GM19351 (cell line): Measurements from ENCODE around the gene FGF5.
"Not testable (repeated sequence)": the region's sequence is repeated elsewhere in the genome, so short reads cannot be mapped to it uniquely, and the experiment has no call there.

Experiments used
- ATAC-seq: cut with Tn5 transposase; IDR thresholded peaks from one replicate; pipeline ENCODE4 v1.9.1; 2021; ENCODE audit warnings: mild to moderate bottlenecking, moderate library complexity; ENCODE audit not compliant: unreplicated experiment

The FGF5 gene, protein sequence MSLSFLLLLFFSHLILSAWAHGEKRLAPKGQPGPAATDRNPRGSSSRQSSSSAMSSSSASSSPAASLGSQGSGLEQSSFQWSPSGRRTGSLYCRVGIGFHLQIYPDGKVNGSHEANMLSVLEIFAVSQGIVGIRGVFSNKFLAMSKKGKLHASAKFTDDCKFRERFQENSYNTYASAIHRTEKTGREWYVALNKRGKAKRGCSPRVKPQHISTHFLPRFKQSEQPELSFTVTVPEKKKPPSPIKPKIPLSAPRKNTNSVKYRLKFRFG

DNA sequence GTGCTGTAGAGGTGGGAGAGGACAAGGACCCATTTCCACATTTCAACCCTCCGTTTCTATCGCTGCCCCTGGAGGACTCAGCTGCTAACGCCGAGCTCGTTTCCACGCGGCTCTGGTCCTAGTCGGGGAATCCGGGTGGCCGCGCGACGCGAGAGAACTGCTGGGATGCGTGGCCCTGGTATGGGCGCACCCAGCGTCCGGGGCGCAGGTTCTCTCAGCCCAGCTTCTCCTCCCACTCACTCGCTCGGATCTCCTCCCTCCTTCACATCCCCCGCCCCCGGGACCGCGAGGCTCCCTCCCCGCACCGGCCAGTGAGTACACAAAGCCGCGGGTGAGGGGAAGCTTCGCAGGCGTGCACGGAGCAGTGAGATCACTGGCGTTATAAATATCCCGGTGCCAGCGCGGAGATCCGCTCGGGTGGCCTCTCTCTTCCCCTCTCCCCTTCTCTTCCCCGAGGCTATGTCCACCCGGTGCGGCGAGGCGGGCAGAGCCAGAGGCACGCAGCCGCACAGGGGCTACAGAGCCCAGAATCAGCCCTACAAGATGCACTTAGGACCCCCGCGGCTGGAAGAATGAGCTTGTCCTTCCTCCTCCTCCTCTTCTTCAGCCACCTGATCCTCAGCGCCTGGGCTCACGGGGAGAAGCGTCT, at the start of gene FGF5:
TSS of gene FGF5 (plus strand) at position 412 of the 649 bp plus-strand sequence. CDS start at position 573, 161 bp downstream.
- peak; percentile 38 for ATAC-seq

GRCh38 chr4:80219301-80220025, 47.0 kb upstream of the FGF5 start:
- ATAC-seq, result no peak

DNA sequence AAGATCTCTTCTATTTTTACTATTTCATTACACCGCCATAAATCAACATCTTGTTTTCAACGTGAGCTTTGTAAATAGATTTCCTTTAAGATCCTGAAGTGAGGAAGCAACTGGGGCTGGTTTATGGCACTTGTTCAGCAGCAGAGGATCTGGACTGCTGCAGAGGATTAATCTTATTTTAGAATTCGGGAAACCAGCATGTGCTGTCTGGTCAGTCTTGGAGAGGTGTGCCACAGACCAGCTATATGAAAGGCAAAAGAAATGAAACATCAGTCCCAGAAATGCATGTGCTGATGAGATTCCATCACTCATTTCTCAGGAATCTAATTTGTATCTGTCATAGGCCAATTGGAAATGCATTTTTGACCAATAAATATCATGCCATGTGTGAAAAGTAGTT, 45.8 kb upstream of the FGF5 start:
- no peak for ATAC-seq

DNA sequence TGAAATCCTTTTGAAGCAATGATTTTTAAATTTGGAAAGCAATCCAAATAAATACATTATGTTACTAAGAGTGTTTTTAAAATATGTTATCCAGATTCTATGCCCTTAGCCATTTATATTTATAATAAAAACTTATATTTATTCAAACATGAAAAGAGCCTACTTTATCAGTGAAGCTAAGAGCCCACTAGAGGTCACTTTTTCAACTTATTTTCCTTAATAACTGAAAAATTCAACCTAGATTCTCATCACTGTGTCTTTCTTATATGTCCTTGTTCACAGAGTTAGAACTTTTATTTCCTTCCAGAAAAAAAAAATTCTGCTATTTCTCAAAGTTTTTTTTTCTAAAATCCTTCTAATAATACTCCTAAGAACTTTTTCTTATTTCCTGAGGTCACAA, 45.3 kb upstream of the FGF5 start:
- no peak for ATAC-seq

DNA sequence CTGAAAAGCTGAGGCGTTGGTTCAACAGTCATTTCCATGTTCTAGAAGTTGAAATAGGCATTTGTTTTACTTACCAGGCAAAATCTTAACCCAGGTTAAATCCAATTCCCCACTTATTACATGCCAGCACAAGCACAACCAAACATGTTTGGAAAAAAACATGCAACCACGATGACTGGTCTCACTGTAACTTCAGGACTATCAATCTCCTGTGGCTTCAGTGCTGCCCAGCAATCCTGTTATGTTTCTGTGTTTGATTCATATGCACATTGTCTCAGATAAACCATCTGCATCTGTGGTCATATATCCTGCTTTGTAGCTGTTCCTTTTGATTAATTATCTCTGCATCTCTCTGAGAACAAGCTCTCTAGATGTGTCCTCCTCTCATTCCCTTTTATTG, 40.9 kb upstream of the FGF5 start:
- no peak for ATAC-seq

DNA sequence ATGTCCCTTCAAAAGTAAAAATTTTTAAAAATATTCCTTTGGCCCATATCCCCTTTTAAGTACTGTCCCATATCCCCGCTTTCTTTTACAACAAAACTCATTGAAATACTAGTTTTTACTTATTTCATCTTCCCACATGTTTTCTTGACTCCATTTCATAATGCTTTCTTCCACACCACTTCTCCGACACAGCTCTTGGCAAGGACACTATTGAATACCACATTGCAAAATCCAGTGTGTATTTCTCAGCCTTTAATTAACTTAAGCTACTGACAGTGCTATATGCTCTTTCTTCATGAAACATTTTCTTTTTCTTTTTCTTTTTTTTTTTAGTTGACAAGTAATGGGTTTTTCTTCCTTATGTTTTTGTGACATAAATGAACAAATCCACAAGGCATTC, 40.4 kb upstream of the FGF5 start:
- no peak for ATAC-seq

GRCh38 chr4:80228460-80228859, 38.0 kb upstream of the FGF5 start:
- ATAC-seq, result peak; percentile 53

DNA sequence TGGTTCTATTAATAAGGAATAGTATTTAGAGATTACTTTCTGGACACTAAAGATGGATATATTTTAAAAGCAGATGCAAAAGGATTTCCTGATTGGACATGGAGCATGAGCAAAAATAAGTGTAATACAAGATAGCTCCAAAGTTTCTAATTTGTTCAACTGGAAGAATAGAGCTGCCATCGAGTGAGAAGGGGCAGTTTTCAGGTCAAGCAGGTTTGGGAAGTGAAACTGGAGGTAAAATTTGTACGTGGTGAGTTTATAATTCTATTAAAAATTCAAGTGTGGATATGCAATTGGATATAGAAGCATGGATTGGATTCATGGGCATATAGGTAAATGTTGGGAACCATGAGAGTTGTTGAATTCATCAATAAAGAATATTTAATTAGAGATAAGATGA, 37.3 kb upstream of the FGF5 start:
- peak; percentile 28 for ATAC-seq

DNA sequence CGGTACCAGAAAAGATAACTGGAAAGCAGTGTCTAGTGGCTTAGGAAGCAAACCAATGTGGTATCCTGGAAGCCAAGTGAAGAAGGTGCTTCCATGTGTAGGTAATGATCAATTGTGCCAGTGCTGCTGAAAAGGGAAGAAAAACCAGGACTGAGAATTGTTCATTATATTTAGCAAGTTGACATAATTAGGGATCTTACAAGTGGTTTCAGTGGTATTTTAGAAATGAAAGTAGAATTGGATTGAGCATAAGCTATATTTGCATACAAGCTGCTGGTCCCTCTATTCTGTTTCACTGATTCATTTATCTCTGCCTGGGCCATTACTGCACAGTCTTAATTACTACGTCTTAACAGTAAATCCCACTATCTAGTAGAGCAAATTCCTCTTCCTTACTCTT, 36.9 kb upstream of the FGF5 start:
- ATAC-seq, result peak; percentile 87

DNA sequence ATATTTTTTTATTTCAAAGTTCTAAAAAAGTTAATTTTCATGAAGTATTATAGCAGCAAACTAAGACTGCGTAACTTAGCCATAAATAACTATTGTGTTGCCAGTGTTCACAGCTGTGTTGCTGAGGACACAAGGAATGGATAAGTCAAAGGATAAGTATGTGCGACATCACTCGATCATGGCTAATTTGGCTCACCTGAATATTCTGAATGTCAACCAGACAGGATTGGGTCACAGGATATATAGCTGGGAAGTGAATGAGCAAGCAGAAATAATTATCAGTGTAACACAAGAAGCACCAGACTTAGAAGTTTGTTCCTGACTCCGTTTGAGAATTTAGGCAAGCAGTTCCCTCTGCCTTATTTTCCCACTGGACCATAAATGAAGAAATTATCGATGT, 35.3 kb upstream of the FGF5 start:
- no peak for ATAC-seq

GRCh38 chr4:80232707-80233370, 33.6 kb upstream of the FGF5 start:
- ATAC-seq, result no peak

- no peak for ATAC-seq
These were observed 33.1 kb upstream of the FGF5 start for GRCh38 chr4:80233390-80233789.

GRCh38 chr4:80235451-80235850, 31.0 kb upstream of the FGF5 start:
- no peak for ATAC-seq

DNA sequence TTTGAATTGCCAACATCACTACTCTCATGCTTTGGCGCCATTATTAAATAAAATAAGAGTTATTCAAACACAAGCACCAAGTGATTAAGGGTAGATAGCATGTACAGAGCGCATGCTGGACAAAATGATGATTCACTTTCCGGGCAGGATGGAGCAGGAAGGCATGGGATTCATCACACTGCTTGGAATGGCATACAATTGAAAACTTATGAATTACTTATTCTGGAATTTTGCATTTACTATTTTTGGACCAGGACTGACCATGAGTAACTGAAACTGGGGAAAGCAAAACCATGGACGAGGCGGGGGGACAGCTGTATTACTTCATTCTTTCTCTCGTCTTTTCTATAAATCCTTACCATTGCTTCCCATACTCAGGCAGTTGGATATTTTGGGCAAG, 28.5 kb upstream of the FGF5 start:
- no peak for ATAC-seq

- no peak for ATAC-seq
These were observed 26.8 kb upstream of the FGF5 start for GRCh38 chr4:80239480-80240150.

- ATAC-seq, result no peak
These were observed 25.5 kb upstream of the FGF5 start for GRCh38 chr4:80240976-80241375.

DNA sequence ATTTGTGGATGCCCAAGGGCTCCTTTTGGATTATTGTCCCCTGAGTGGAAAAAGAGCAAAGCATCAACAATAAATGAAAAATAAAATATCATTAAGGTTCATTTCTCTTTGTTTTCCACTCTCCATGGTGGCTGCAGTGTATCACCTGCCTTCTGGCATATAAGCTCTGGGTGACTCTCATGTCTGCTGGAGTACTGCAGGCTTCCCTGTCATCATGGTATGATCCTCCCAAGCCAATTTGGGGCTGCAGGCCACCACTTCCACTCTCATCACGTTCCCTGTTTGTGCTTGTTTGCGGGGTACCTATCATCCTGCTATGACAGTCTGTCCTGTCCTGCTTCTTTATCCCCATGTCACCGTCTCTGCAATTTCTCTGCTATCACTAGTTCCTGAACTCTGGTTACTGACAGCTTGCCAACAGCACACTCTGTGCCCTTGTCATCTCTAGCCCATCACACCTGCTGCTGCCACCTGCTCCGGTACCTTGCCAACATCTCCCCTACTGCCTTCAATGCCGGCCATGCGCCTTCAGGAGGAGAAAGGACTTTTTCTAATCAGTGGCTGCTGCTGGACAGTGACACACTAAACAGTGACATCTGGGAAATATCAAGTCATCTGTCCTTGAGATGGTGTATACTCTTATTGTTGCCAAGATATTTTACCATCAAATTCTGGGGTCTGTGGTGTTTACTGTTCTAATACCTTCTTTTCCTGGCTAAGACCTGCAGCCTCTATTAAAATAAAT, 23.0 kb upstream of the FGF5 start:
- ATAC-seq, result no peak

DNA sequence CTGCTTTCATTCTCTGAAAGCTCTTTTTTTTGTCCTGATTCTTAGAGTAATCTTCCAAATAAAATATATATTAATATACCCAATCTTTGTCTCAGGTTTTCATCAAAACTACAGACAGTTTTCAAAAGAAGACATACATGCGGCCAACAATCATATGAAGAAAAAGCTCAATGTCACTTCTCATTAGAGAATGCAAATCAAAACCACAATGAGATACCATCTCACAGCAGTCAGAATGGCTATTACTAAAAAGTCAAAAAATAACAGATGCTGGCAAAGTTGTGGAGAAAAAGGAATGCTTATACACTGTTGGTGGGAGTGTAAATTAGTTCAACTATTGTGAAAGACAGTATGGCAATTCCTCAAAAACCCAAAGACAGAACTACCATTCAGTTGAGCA, 19.0 kb upstream of the FGF5 start:
- not testable (repeated sequence) for ATAC-seq

DNA sequence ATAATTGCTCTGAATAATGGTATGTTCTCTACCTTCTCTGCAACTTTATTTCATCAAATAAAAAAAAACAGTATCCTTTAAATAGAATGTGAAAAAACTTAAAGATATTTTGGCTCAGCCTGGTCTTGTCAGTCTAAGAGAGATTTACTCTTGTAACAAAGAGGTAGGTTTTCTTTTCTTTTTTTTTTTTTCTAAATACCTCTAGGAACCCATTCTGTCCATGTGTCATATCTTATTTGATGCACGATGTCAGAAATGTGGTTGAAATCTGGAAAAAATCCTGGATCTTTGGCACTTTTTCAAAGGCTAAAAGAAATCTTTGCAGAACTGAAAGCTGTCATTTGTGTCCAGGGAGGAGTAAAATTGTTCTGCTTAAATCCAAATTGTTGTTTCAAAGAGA, 17.3 kb upstream of the FGF5 start:
- ATAC-seq, result no peak

DNA sequence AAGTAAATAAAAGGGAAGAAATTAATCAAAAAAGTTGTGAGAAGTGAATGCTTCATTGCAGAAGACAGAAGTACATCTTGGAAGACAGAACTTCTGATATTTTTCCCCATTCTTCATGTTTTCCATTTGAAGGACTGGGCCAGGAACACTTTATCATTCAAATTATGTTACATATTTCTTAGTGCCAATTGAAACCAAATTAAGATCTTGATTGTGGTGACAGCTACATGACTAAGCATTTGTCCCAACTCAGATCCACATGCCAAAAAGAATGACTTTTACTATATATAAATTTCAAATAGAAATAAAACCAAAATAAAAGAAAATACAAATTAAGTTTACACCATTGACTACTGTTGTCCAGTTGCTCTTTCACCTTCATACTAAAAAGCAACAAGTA, 14.0 kb upstream of the FGF5 start:
- no peak for ATAC-seq
